SIG-M5 treated with dmso at 0.1 percent for 504 hours (cell line): ENCODE results near the gene CELF2.

Source experiments
- DNase-seq: peaks from one replicate; lab custom pipeline; 2025; ENCODE audit not compliant: unreplicated experiment; lab: John Stamatoyannopoulos, UW

The CELF2 gene

DNA sequence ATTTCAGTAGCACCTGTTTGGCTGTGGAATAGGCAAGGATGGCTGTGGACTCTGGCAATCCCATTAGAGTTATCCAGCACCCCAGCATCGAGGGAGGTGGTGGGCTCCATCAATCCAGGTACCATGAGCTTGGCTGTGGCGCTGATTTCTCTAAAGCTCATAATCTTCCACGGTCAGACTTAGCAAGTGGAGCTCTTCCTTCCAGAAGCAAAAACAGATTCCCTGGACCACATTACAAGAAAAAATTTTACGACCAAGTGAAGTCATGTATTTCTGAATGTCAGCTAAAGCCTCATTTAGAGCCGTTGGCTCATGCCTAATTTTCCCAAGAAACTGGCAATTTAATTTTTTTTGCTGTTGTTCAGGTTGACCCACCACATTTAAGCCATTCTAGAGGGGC is 135.1 kb downstream of the CELF2 start:
- DNase-seq: no peak

DNA sequence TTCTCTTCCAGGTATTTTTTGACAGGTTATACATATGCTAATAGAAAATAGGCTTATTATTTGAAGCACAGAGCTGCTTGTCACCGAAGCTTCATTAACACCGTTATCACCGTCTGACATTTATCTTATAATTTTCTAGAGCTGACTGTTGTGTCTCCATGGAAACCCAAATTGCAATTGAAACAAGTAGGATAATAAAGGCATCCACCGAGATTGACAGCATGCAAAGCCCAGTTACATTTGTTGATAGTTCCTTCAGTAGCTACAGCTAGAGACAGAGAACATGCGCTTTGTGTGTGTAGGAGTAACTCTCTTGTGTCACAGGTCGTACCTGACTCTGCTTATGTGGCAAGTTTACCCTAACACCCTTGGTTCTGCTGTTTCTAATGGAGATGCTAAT is 135.6 kb downstream of the CELF2 start:
- no peak for DNase-seq

DNA sequence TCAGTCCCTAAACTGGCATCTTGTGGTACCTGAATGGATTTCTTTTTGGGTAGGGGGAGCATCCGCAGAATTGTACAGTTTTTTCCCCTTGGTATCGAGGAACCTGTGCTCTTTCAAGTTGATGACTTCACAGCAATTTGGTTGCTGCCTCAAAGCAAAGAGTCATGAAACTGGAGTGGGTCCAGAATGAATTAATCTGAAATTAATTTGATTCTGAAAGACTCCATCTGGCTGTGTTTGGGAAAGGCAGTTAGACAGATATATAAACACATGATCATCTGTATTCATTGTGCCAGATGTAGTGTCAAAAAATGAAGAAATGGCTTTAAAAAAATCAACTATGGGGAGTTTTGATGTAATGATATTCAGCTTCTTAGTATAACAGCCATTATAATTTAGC is 136.1 kb downstream of the CELF2 start:
- no peak for DNase-seq

DNA sequence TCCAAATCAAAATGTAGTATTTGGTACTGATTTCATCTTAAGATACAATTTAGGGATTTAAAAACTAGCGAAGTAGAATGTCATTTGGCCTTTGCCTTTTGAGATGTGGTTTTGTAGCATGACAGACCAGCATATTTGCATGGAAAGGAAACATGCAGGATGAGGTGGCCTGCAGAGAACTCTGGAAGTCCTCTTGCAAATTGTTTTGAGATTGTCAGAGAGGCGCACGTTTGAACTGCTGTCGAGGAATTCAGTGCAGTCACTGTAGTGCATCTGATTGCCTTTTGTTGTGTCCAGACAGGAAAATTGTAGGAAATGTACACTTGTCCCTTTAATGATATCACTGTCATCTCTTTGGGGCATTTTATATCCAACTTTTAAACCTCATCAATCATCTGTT is 136.7 kb downstream of the CELF2 start:
- DNase-seq: no peak

DNA sequence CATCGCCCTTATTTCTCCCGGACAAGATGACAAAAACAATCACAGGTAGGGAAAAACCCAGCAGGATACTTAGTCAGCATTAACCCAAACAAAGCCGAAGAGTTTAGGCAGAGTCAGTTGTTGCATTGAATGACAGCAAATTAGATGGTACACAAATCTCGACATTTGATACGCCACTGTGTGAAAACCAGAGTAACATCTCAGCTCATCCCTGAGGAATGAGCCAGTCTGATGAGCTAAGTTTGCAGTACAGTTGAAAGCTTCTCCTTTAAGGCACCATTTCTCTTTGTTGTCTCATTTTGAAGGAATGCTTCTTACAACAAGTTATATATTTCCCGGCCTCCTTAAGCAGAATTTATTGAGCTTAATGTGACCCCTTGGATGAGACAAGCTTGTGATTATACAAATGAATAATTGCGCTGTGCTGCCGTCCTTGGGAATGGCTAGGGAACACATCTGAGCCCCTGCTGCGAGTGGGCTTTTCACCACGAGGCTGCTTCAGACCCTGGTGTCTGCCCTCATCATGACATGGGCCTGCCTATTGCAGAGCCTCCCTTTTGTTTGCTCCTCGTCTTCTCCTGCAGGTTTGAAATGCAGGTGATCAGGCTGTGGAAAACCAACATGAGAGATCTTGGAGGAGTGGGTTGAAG is 137.3 kb downstream of the CELF2 start:
- DNase-seq: no peak

DNA sequence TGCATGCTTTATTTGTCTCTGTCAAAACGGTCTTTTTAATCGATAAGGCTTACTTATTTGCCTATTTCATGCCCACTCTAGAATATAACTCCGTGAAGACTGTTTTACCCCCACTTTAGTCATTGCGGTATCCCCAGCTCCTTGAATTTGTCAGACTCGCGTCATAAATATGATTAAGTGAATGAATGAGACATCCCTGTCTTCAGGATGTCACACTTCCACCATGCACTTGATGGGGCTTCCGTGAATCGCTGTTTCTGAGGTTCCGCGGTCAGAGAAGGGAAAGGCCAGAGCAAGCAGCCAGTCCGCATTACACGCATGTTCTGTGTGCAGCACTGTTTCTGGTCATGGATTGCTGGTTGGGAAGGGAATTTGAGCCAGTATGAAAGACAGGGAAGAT is 138.8 kb downstream of the CELF2 start:
- DNase-seq: no peak

DNA sequence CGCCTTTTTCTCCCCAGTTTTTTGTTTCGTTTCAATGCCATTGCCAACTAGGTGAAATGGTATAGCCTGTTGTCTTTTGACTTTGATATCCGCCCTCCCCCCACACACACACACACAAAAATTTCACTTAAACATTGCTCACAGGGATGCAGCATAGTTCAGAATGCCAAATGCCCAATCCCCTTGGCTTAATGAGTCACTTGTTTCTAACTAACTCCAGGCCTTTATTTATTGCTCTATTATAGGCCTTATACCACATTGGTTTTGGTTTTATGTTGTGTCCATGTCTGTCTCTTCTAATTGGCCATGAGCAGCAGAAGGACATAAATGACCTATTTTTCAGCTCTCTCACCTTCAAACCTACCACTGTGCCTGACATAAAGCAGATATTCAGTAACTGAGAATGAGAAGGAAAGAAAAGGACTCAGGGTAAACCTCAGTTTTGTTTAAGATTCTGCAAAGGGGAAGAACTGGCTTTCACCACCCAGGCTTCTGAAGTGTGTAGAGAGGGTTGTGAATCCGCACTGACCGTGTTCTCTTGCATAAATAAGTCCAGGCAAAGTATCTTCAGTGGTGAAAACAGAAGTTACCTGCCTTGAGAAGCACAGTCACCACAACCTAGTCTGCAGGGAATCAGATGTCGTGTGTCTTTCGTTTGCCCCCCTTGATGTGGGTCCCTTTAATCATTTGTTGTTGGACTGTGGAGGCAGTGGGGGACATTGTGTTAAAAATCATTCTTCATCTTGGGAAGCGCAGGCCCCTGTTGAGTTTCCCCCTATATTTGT is 139.8 kb downstream of the CELF2 start:
- no peak for DNase-seq

DNA sequence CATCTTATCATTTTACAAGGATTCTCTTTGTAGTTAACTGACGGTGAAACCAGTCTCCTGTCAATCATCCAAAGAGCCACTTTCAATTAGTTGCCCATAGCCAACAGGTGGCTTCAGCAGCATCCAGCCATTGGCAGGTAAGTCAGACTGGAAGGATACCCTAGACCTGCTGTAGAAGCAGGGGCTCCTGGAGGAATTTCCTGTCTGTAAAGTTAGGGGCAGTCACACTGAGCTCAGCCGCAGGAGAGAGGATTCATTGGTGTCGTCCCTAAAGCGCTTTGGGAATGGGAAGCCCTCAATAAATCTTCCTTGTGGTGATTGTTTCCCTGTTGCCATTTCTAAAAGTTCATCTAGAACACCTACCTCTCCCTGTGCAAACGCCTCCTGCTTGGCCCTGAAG is 140.4 kb downstream of the CELF2 start:
- DNase-seq: no peak

DNA sequence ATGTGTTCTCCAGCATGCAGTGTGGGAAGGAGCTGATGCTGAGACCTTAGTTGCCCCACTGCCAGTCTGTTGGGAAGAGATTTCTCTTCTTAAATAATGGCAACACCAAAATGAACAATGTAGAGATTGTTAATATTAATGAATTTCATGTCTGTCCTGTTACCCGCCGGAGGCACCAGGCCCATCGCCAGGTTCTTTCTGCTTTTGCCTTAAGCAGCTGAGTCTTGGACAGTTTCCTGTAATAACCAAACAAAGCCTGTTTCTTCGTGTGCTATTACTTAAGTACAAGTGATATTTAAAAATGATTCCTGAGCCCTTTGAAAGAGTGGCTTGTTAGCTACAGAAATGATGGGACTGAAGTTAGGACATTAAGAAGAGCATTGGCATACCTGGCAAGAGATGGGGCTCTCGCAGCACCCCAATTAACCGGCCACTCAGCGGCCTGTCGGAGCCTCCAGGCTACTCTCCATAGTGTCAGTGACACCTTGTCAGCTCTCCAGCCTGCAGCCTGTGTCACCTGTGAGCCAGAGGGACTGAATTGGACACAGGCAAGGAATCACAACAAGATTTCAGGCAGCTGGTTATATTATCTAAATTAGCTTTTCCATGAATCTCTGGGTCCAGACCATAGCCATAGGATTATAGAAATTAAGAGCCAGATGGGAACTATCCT is 142.0 kb downstream of the CELF2 start:
- DNase-seq: no peak

DNA sequence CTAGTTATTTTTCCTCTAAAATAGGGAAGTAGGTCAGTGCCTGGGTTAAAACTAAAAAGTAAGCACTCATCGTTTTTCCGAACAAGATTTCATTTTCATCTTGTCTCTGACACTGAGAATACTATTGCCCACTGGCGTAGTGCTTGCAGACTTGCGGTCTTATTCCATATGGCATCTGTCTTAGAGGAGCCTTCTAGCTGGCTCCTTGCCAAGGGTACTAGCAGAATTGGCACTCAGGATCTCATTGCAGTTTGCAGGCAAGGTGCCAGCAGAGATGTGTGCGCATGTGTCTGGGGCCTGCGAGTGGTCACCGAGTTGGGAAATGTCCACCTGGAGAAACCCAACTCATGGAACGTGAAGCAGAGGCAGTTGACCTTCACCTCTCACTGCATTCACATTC is 143.4 kb downstream of the CELF2 start:
- DNase-seq: no peak

DNA sequence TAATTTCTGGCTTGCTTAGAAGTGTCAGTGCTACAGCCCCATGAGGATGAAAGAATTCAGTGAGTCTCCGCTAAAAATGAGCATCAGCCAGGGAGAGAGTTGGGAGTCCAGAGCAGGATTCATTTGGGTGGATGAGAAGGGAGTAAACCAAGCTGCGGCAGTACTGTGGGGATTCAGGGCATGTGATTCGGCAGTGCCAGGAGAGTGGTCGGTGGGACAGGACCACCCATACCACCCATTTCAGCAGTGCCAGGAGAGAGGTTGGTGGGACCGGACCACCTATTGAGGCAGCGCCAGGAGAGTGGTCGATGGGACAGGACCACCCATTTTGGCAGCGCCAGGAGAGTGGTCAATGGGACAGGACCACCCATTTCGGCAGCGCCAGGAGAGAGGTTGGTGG is 144.2 kb downstream of the CELF2 start:
- DNase-seq: no peak

DNA sequence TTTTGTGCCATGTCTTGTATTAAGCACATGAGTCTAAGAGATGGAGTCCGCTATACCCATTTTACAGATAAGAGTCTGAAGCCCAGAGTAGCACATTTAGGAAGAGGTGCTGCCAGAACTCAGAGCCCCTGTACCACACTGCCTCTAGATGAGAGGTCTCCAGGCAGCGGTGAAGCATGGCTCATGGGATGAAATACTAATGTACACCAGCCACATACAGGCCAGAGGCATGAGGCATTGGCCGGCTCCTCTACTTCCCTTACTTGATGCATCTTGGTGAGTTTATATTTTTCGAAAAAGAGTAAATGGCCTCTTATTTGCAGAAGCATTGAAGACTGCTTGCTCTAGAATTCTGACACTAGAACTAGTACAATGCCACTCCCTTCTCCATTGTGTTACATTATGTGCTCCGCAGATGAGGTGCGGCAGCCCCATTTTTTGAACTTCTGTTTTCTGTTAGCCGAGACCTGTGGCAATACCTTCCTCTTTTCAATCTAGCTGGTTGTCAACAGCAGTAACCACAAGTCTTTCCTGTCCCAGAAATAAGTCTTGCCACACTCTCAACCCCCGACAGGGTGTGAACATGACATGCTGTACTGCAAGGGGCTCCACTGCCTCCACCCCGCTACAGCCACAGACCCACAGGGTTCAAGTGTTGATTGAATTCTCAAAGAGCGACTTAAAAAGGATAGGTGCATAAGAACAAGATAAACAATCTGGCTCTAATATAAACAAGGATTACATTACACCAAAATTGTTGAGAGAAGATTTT is 145.3 kb downstream of the CELF2 start:
- DNase-seq: peak; percentile 98

DNA sequence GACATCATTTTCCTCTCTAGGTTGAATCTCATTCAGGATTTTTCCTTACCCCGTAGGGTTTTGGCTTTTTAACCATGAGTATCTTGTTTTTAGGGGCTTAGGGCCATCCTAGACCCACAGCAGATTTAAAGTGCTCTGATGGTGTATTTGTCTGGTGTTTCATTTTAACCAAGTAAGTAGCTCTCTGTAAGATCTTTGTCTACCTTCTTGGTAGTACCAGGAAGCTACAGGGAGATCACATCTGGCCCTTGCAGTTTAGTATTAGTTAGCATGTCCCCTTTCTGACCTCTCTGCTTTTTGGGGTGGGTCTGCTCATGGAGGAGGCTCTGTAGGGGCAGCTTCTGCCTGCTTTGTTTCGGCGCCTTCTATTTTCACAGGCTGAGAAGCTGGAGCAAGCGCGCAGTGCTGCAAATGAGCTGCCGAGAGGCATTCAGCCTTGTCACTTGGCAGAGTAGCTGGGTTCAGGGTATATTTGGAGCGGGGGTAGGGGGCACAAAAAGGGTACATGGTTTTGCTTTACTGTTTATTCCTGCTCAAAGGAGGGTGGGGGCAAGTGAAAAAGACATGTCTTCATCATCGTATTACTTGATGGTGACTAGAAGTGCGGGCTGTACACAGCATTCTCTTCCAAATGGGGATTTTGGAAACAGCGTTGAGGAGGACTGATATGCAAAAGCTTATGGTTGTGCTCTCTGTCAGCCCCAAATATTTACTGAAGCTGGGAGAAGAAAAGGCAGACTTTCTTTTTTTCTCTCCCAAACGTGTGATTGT is 146.3 kb downstream of the CELF2 start:
- peak; percentile 40 for DNase-seq

DNA sequence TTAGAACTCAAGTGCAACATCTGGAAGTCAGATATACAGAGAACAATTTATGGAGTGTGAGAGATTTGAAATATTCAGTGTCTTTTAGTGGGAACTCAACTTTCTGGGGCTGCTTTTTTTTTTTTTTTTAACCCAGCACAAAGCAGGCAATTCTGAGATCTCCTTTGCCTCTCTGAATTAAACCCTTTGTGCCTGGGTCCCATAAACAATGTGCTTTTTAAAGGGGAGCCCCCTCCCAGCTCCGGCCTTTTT is 146.8 kb downstream of the CELF2 start:
- no peak for DNase-seq

DNA sequence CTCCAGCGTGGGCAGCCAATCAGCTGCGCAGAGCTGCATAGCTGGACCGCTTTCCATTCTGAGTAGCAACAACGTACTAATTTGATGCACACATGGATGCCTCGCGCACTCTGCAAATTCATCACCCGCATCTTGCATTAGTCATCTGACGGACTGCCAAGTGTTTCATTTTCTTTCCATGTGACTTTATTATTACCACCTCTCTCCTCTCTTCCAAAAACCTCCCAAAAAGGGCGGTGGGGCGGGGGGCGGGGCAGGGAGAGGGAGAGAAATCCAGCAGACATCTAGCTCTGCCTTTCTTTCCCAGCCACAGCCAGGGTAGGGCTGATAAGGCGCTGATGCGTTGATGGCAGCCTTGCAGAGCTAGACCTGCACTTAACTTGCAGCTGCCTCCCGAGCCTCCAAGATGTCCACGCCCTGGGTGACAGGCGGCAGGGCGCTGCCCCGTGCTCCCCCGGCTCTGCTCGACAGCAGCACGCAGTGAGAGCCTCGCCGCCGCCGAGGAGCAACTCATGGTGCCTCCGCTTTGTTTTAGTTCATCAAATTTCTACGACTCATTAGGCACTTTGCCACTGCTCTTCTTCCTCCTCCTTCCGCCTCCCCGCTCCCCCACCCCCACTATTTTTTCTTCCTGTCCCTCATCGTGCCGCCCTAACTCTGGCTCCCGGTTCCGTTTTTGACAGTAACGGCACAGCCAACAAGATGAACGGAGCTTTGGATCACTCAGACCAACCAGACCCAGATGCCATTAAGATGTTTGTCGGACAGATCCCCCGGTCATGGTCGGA is 147.3 kb downstream of the CELF2 start:
- peak; percentile 84 for DNase-seq

DNA sequence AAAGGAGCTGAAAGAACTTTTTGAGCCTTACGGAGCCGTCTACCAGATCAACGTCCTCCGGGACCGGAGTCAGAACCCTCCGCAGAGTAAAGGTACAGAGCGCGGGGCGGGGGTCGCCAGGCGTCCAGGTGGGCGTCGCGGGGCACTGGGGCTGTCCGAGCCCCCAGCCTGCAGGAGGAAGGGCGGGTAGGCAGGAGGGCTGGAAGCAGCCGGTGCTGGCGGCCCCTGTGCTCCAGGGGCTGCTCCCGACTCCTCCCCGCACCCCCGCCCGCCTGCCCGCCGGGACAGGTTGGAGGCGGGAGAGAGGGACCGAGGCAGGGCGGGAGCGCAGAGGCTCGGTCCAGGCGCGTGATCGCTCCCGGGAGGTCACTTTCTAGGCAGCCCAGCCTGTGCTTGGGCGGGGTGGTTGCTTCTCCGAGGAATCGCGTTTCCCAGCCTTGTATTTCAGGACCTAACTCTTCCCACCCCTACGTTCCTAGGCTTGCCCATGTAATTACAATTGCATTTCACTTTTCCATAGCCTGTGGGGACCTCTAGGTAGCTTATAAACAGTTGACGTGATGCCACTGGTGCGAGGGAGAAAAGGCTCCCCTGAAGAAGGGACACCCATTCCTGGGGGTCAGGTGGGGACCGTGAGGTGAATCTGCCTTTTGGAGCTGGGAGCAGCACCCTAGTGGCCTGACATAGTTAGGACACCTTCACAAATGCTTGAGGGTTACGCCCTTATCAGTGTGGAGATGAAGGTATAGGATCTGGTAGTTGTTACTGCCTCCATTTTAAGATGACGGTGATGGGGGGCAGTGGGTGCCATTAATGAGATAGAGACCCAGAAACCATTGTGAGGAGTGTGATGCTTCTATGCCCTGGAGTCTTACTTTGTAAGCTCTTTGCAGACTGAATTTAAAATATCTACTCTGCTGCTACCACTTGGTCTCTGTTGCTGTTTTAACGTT is 148.2 kb downstream of the CELF2 start:
- peak; percentile 82 for DNase-seq

DNA sequence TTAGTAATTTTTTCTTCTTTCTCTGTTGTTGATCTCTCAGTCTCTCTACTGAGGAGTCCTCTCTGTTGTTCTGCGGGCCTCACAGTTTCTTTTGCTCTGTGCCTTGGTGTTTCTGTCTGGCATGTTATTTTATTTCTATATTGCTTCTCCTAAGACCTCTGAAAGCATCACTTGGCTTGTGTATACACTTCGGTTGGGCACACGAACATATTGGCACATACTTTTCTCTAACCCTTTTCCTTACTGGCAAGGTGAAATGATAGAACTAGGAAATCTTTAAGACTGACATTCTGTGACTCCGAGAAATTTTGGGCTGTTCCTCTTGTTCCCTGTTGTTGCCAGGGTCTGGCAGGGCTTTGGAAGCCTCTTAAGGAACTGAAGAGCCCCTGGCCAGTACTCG is 148.9 kb downstream of the CELF2 start:
- DNase-seq: no peak

DNA sequence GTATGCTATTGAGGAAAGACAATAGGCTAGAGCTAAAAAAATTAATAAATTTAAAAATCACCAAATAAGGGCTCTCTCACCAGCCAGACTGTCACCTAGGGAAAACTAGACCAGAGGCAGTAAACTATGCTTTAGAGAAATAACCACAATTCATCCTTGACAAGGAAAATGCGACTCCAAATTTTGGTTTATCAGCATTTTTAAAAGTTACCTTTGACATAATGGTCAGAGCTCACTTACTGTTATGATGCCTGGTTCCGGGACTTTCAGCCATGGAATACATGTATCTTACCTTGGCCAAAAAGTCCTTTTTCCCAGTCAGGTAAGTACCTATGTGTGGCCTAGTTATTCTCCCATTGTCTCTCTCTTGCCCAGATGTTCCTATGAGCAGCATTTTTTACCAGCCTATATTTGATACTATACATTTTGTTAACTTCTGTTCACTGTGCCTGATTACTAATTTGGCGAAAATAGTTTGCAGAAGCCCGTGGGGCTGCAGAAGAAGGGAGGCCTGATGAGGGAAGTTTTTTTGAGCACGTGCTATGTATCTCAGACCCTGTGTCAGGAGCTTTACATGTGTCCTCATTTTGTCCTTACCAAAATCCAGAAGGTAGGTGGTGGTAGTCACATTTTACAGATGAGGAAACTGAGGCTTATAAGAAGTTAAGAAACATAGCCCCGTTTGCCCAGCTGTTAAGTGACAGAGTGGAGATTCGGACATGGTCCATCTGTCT is 149.7 kb downstream of the CELF2 start:
- no peak for DNase-seq
